Hippocampal formation (tissue), 2 donors: Measurements from ENCODE around the gene MMP14.

Experiments used
- DNase-seq, 2 donors: peaks; one replicate each; lab custom pipeline; 2025; lab: John Stamatoyannopoulos, UW

Gene MMP14

GRCh38 chr14:22884738-22885523, 48.5 kb downstream of the MMP14 start:
- DNase-seq = no peak

- DNase-seq = no peak
Measured at GRCh38 chr14:22885975-22886374, 49.6 kb downstream of the MMP14 start.

- DNase-seq = peak in 1 of 2 donors; percentile 36
Measured at GRCh38 chr14:22886500-22887259, 50.3 kb downstream of the MMP14 start.

- no peak for DNase-seq
Measured at GRCh38 chr14:22887260-22887989, 51.0 kb downstream of the MMP14 start.

- no peak for DNase-seq
Measured at GRCh38 chr14:22887990-22888378, 51.6 kb downstream of the MMP14 start.

- no peak for DNase-seq
Measured at GRCh38 chr14:22888662-22889061, 52.3 kb downstream of the MMP14 start.

GRCh38 chr14:22890416-22890815, 54.0 kb downstream of the MMP14 start:
- no peak for DNase-seq

- DNase-seq = no peak
Measured at GRCh38 chr14:22892488-22892887, 56.1 kb downstream of the MMP14 start.

- DNase-seq = no peak
Measured at GRCh38 chr14:22893706-22894105, 57.3 kb downstream of the MMP14 start.

GRCh38 chr14:22895402-22895801, 59.0 kb downstream of the MMP14 start:
- no peak for DNase-seq

GRCh38 chr14:22896356-22896755, 60.0 kb downstream of the MMP14 start:
- DNase-seq = no peak

GRCh38 chr14:22896760-22897159, 60.4 kb downstream of the MMP14 start:
- no peak for DNase-seq

- no peak for DNase-seq
Measured at GRCh38 chr14:22897357-22897756, 61.0 kb downstream of the MMP14 start.
